Kidney glomerular epithelial cell (primary cell): Measurements from ENCODE around the gene LMNA.
A peak's percentile ranks its signal among the peaks of the same experiment; 100 is the strongest.

ENCODE experiments used
- DNase-seq: peaks from one replicate; lab custom pipeline; 2025; lab: John Stamatoyannopoulos, UW

The LMNA gene

GRCh38 chr1:156143765-156144489 is 29.4 kb downstream of the LMNA start:
- DNase-seq = no peak

GRCh38 chr1:156144742-156145141 is 30.2 kb downstream of the LMNA start:
- DNase-seq = no peak

- DNase-seq = no peak
Observed at GRCh38 chr1:156145650-156146019, 31.1 kb downstream of the LMNA start.

- DNase-seq = peak; percentile 90
Observed at GRCh38 chr1:156146020-156146768, 31.7 kb downstream of the LMNA start.

- DNase-seq = no peak
Observed at GRCh38 chr1:156146769-156147405, 32.4 kb downstream of the LMNA start.

- DNase-seq = no peak
Observed at GRCh38 chr1:156148216-156148615, 33.7 kb downstream of the LMNA start.

GRCh38 chr1:156149374-156150332 is 35.1 kb downstream of the LMNA start:
- no peak for DNase-seq

GRCh38 chr1:156150333-156151011 is 36.0 kb downstream of the LMNA start:
- DNase-seq = no peak

GRCh38 chr1:156151093-156151688 is 36.7 kb downstream of the LMNA start:
- DNase-seq = no peak

GRCh38 chr1:156152628-156153027 is 38.1 kb downstream of the LMNA start:
- peak; percentile 98 for DNase-seq

- DNase-seq = no peak
Observed at GRCh38 chr1:156153362-156153761, 38.9 kb downstream of the LMNA start, which contains the start of gene SEMA4A. Gene SEMA4A (plus strand): TSS chr1:156153585. CDS start chr1:156154579, 994 bp downstream.

GRCh38 chr1:156154317-156154749 is 39.8 kb downstream of the LMNA start:
- DNase-seq = no peak

- DNase-seq = no peak
Observed at GRCh38 chr1:156155756-156156510, 41.4 kb downstream of the LMNA start.

GRCh38 chr1:156157506-156157905 is 43.0 kb downstream of the LMNA start:
- DNase-seq = no peak

GRCh38 chr1:156157966-156158365 is 43.5 kb downstream of the LMNA start:
- DNase-seq = no peak

GRCh38 chr1:156160000-156160742 is 45.7 kb downstream of the LMNA start:
- no peak for DNase-seq

- DNase-seq = no peak
Observed at GRCh38 chr1:156160743-156161171, 46.2 kb downstream of the LMNA start.

GRCh38 chr1:156162430-156163037 is 48.0 kb downstream of the LMNA start:
- no peak for DNase-seq

- DNase-seq = no peak
Observed at GRCh38 chr1:156163712-156164111, 49.2 kb downstream of the LMNA start.
